GM18519 (cell line): Measurements from ENCODE around the gene KLF2.

Source experiments
- ATAC-seq: cut with Tn5 transposase; IDR thresholded peaks from one replicate; pipeline ENCODE4 v1.9.1; 2021; ENCODE audit warnings: mild to moderate bottlenecking, moderate library complexity; ENCODE audit not compliant: unreplicated experiment, low FRiP score

Gene KLF2

DNA sequence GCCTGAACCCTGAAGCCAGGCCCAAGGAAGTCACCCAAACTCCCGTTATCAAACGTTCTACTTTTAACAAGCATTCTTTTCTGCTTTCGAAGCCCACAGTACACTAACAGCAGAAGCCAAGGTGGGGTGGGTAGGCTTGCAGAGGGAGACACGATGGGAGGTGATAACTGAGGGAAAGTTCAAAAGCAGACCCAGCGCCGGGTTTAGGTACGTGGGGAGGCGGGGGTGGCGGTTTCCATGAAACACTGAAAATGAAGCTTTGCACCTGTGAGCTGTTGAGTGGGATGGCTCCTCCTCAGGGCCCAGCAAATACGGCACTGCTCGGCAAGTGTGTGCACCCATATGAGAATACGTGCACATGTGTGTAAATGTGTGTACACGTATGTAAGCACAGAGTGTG lies 49.8 kb downstream of the KLF2 start:
- no peak for ATAC-seq

DNA sequence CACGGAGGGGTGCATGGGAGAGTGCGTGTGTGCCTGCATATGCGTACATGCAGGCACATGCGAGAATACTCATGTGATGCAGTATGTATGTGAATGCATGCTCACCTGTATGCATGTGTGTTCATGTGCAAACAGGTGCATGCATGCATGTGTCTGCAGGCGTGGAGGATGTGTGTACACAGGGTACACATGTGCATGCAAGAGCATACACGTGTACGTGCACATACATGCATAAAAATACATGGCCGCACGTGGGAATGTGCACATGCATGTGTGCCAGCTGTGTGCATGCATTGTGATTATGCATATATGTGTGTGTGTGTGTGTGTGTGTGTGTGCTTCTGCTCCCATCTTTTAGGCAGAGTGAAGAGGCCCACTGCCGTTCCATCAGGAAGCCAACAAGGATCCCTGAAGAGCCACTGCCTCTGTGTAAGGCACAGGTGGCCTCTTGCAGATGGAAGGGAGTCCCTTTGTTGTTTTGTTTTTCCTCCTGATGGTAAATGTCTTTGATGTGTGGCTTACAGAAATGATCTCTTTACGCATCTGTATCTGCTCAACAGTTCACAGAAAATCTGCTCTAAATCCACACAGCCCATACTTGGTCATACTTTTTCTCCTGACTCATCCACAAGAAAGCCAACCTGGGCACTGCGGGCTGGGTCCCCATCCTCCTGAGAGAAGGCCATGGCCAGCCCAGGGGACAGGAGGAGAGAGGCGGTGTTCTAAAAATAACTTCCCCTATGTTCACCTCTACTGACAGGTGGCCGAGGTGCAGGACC lies 50.7 kb downstream of the KLF2 start:
- ATAC-seq = no peak

DNA sequence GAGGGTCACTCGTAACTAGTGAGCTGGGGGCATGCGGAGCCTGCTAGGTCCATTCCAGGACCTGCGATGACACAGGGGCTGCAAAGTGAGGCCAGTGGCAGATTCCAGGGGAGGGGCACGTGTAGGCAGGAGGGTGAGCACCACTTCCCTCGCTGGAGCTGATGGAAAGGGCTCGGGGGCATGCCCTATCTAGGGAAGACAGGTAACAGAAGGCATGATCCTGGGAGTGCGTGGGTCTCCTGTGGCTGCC lies 51.2 kb downstream of the KLF2 start:
- no peak for ATAC-seq

DNA sequence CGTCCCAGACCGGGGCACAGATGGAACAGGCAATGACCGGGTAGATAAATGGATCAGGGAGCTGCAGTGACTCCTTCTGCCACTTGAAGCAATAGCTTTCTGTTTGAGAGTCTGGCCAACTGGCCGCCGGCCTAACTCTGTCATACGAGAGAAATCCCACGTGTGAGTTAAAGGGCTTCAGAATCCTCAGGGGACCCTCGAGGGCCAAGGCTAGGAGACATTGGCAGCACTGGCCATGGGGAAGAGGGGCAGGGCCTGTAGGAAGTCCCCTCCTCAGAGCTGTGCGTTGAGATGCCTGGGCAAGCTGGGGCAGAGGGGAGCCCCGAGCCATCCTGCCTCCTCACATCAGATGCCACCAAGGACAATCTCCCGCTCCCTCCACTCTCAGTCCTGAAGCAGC lies 51.6 kb downstream of the KLF2 start:
- ATAC-seq = no peak

DNA sequence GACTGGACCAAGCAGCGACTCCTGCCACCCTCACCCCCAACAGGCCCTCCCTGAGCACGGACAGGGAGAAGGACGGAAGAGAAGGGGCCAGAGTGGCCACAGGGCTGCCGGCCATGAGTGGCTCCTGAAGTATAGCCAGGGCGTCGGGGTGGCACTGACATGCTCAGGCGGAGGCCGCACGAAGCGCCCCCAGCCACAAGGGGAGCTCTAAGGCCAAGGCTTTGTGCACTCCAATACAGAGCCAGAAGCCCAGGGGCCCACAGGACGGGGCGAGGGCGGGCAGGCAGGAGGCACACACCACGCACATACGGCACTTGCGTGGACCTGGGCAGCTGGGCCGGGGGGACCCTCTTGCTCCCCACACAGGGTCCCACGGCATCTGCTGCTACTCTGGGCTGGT lies 52.0 kb downstream of the KLF2 start:
- no peak for ATAC-seq

DNA sequence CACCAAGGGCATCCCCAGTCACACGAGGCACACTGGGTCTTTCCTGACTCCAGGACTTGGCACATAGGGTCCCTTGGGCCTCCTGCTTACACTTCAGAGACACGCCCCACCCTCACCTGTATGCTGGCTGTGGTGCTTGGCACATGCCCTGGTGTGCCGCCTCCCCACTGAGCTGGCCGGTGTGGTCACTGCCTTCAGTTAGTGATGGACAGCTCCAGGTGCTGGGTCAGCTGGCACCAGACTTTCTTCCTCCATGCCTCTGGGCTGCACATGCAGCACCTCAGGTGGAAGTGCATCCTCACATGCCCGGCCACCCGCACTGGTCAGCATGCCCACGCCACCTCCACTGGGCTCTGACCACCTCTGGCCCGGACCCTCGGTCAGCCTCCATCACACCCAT lies 52.9 kb downstream of the KLF2 start:
- ATAC-seq = no peak
